HUES6 (cell line): Measurements from ENCODE around the gene MGA.

ENCODE experiments used
- H3K27ac ChIP-seq: 2 replicates; pipeline ENCODE4 v1.7.0; 2013; ENCODE audit warnings: low read depth, mild to moderate bottlenecking, low read length, inconsistent platforms
- H3K27me3 ChIP-seq: 2 replicates; pipeline ENCODE4 v1.6.1; 2013; ENCODE audit warnings: low read length; ENCODE audit not compliant: control insufficient read depth, insufficient read depth
- H3K36me3 ChIP-seq: 2 replicates; pipeline ENCODE4 v1.6.1; 2013; ENCODE audit warnings: low read length; ENCODE audit not compliant: control insufficient read depth, insufficient read depth
- H3K4me1 ChIP-seq: 2 replicates; pipeline ENCODE4 v1.6.1; 2013; ENCODE audit warnings: low read length; ENCODE audit not compliant: control insufficient read depth, insufficient read depth
- H3K4me3 ChIP-seq: 2 replicates; pipeline ENCODE4 v1.5.1; 2013; ENCODE audit warnings: low read depth, low read length
- H3K9ac ChIP-seq: one replicate; pipeline ENCODE4 v1.6.1; 2013; ENCODE audit warnings: mild to moderate bottlenecking, low read length
- H3K9me3 ChIP-seq: 2 replicates; pipeline ENCODE4 v1.6.1; 2013; ENCODE audit warnings: low read depth, low read length; ENCODE audit not compliant: control insufficient read depth, insufficient read depth

MGA gene

GRCh38 chr15:41806291-41807181 lies 146.3 kb downstream of the MGA start:
- H3K36me3 ChIP-seq: no peaks in the 10 kb centered on the region
- no peaks in the 10 kb centered on the region for H3K9me3 ChIP-seq
- peaks cover 15% of the 10 kb centered on the region for H3K4me1 ChIP-seq
- no peak overlapping the region for H3K9ac ChIP-seq
- H3K27me3 ChIP-seq: no peaks in the 10 kb centered on the region
- no peak overlapping the region for H3K4me3 ChIP-seq
- no peak overlapping the region for H3K27ac ChIP-seq

DNA sequence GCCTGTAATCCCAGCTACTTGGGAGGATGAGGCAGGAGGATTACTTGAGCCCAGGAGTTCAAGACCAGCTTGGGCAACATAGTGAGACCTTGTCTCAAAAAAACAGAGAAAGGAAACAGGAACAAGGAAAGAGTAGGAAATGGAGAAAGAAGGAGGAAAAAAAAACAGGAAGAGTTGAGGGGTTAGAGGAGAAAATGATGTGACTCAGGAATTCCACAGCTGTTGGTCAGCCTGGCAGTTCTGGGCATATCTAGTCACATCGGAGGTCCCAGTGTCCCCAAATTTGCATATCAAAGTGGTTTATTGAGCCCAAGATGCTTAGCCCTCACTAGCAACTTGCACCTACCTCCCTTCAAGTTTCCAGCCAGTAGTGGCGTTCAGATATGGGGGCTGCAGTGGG lies 148.9 kb downstream of the MGA start:
- Histone ChIP-seq H3K27ac (no peak overlapping the region), H3K4me1 (peaks cover 15% of the 10 kb centered on the region)

GRCh38 chr15:41809526-41810220 lies 149.5 kb downstream of the MGA start:
- H3K36me3 ChIP-seq: no peaks in the 10 kb centered on the region
- H3K9me3 ChIP-seq: no peaks in the 10 kb centered on the region
- no peak overlapping the region for H3K9ac ChIP-seq
- no peak overlapping the region for H3K4me3 ChIP-seq
- H3K27me3 ChIP-seq: no peaks in the 10 kb centered on the region
- peaks cover 15% of the 10 kb centered on the region for H3K4me1 ChIP-seq
- H3K27ac ChIP-seq: no peak overlapping the region

More for the DNA sequence above, 148.9 kb downstream of the MGA start:
- Histone ChIP-seq H3K27me3 (no peaks in the 10 kb centered on the region), H3K9me3 (no peaks in the 10 kb centered on the region), H3K9ac (no peak overlapping the region), H3K4me3 (no peak overlapping the region), H3K36me3 (no peaks in the 10 kb centered on the region)

DNA sequence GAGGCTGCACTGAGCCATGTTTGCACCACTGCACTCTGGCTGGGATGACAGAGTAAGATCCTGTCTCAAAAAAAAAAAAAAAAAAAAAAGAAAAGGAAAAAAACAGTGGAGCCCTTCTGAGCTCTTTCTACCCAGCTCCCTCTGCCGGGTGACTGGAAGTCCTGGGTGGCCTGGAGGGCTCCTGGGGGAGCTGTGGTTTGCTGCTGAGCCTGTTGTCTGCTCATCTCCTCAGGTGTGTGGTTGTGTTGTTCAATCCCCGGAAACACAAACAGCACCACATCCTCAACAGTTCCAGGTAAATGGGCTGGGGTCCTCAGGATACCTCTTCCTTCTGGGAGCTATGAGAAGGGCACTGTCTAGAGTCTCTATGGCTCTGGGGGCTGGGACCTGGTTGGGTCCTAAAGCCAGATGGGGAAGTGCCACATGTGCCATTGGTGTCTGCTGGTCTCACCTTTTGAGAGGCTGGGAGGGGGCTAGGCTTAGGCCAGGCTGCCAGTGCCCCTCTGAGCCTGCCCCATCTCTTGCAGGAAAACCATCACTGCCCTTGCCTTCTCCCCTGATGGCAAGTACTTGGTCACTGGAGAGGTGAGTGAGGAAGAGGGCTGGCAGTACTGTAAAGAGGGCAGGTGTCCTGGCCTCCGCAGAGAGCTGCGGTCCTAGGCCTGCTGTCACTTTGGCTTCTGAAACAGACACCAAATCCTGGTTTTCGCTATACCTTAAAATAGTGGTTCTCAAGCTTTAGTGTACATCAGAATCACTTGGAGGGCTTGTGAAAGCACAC lies 150.6 kb downstream of the MGA start:
- H3K9ac ChIP-seq: no peak overlapping the region
- H3K36me3 ChIP-seq: 0 out of 2 replicates have a peak, but pooled peaks cover 4% of the 10 kb centered on the region
- no peaks in the 10 kb centered on the region for H3K9me3 ChIP-seq
- H3K27me3 ChIP-seq: no peaks in the 10 kb centered on the region
- no peak overlapping the region for H3K27ac ChIP-seq
- H3K4me3 ChIP-seq: no peak overlapping the region
- H3K4me1 ChIP-seq: peaks cover 15% of the 10 kb centered on the region

DNA sequence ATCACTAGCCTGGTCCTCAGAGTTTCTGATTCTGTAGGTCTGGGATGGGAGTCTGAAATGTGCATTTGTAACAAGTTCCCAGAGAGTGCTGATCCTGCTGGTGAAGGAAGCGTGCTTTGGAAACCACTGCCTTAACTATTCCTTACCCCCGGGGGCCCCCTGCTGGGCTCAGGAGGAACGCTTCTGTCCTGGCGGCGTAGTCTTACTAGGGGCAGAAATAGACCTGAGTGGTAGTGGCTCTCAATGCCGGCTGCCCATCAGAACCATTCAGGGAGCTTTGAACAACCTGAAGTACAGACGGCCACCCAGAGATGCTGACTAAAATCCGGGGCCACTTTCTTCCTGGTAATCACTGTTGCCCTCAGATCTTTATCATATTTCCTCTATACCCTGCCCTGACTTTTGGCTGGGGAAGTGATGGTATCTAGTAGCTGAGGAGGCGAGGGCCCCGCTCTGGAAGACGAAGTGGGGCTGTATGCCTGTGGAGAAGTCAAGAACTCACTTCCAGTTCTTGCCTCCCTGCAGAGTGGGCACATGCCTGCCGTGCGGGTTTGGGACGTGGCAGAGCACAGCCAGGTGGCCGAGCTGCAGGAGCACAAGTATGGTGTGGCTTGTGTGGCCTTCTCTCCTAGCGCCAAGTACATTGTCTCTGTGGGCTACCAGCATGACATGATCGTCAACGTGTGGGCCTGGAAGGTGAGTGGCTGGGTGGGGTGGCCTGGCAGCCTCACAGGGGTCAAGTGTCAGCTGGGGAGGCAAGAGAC lies 151.4 kb downstream of the MGA start:
- H3K4me3 ChIP-seq: no peak overlapping the region
- H3K27me3 ChIP-seq: no peaks in the 10 kb centered on the region
- H3K36me3 ChIP-seq: 0 out of 2 replicates have a peak, but pooled peaks cover 6% of the 10 kb centered on the region
- peaks cover 10% of the 10 kb centered on the region; the same call in 1 of the 2 replicates for H3K4me1 ChIP-seq
- no peak overlapping the region for H3K27ac ChIP-seq
- no peaks in the 10 kb centered on the region for H3K9me3 ChIP-seq
- H3K9ac ChIP-seq: no peak overlapping the region

- no peak overlapping the region for H3K9ac ChIP-seq
These were observed 152.7 kb downstream of the MGA start for GRCh38 chr15:41812820-41813375.

GRCh38 chr15:41813426-41813825 lies 153.2 kb downstream of the MGA start:
- Histone ChIP-seq H3K36me3 (peaks cover 16% of the 10 kb centered on the region), H3K4me1 (peaks cover 10% of the 10 kb centered on the region; the same call in 1 of the 2 replicates), H3K4me3 (no peak overlapping the region), H3K27me3 (no peaks in the 10 kb centered on the region), H3K9ac (no peak overlapping the region), H3K27ac (no peak overlapping the region), H3K9me3 (no peaks in the 10 kb centered on the region)

More at GRCh38 chr15:41812820-41813375, 152.7 kb downstream of the MGA start:
- Histone ChIP-seq H3K9me3 (no peaks in the 10 kb centered on the region), H3K27me3 (no peaks in the 10 kb centered on the region), H3K4me3 (no peak overlapping the region), H3K36me3 (peaks cover 11% of the 10 kb centered on the region), H3K4me1 (peaks cover 10% of the 10 kb centered on the region; the same call in 1 of the 2 replicates), H3K27ac (no peak overlapping the region)

GRCh38 chr15:41814534-41814933 lies 154.3 kb downstream of the MGA start:
- Histone ChIP-seq H3K27ac (no peak overlapping the region), H3K4me1 (peaks cover 3% of the 10 kb centered on the region; the same call in 1 of the 2 replicates), H3K36me3 (peaks cover 26% of the 10 kb centered on the region), H3K4me3 (no peak overlapping the region), H3K9me3 (no peaks in the 10 kb centered on the region), H3K27me3 (no peaks in the 10 kb centered on the region), H3K9ac (no peak overlapping the region)

DNA sequence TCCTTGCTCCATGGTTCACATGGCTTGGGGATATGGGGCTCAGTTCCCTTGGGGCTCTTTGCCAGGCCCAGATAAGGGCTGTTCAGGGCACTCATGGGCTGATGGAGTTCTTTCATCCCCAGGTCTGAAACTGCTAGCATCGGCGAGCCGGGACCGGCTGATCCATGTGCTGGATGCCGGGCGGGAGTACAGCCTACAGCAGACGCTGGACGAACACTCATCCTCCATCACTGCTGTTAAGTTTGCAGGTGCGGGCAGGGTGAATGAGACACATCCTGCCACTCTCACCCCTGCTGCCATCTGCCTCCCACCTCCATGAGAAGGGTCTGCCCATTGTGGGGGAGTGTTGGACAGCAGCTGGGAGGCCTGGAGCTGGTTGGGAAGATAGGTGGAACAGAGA lies 156.6 kb downstream of the MGA start:
- H3K36me3 ChIP-seq: peaks cover 35% of the 10 kb centered on the region
- no peak overlapping the region for H3K4me3 ChIP-seq
- H3K27ac ChIP-seq: no peak overlapping the region
- H3K9me3 ChIP-seq: no peaks in the 10 kb centered on the region
- no peaks in the 10 kb centered on the region for H3K27me3 ChIP-seq
- no peaks in the 10 kb centered on the region for H3K4me1 ChIP-seq
- no peak overlapping the region for H3K9ac ChIP-seq

DNA sequence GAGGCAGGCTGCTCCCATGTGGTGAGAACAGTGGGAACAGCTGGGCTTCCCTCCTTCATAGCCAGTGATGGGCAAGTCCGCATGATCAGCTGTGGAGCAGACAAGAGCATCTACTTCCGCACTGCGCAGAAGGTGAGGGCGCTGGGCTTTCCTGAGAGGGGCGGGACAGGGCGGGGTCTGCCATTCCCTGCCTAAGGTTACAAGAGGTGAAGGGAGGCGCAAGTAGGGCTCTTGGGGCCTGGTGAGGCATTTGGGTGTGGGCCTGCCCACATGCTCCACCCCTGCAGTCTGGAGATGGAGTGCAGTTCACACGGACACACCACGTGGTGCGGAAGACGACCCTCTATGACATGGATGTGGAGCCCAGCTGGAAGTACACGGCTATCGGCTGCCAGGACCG lies 157.1 kb downstream of the MGA start:
- no peaks in the 10 kb centered on the region for H3K4me1 ChIP-seq
- no peak overlapping the region for H3K9ac ChIP-seq
- H3K36me3 ChIP-seq: peaks cover 38% of the 10 kb centered on the region
- no peaks in the 10 kb centered on the region for H3K9me3 ChIP-seq
- H3K4me3 ChIP-seq: no peak overlapping the region
- no peaks in the 10 kb centered on the region for H3K27me3 ChIP-seq
- H3K27ac ChIP-seq: no peak overlapping the region
